OCI-LY1 (cell line): ENCODE measurements around the gene CDH23.

Source experiments
- H2AFZ ChIP-seq: fragments of 200-600 bp; sonication (generic), shearing (Covaris generic); 2 replicates; pipeline ENCODE4 v1.6.0; 2014; ENCODE audit warnings: antibody characterized with exemption, mild to moderate bottlenecking, low read length
- H3F3A ChIP-seq: fragments of 200-600 bp; sonication (generic), shearing (Covaris generic); 2 replicates; pipeline ENCODE4 v1.6.0; 2014; ENCODE audit warnings: mild to moderate bottlenecking, antibody characterized with exemption, low read length, moderate library complexity; ENCODE audit not compliant: insufficient read depth
- H3K27ac ChIP-seq: fragments of 200-600 bp; sonication (generic); 2 replicates; pipeline ENCODE4 v1.5.1; 2014; ENCODE audit warnings: low read length, mixed run types, mild to moderate bottlenecking, low read depth; ENCODE audit not compliant: poor library complexity, severe bottlenecking
- H3K27me3 ChIP-seq: fragments of 200-600 bp; sonication (generic); 2 replicates; pipeline ENCODE4 v1.6.0; 2014; ENCODE audit warnings: antibody characterized with exemption, mild to moderate bottlenecking, low read length, moderate library complexity; ENCODE audit not compliant: insufficient read depth
- H3K36me3 ChIP-seq: fragments of 200-600 bp; sonication (generic); 2 replicates; pipeline ENCODE4 v1.6.1; 2014; ENCODE audit warnings: mild to moderate bottlenecking, antibody characterized with exemption, low read length, moderate library complexity, mixed read lengths; ENCODE audit not compliant: insufficient read depth
- H3K4me1 ChIP-seq: fragments of 200-600 bp; sonication (generic); 2 replicates; pipeline ENCODE4 v1.5.1; 2014; ENCODE audit warnings: mild to moderate bottlenecking, low read length, moderate library complexity; ENCODE audit not compliant: insufficient read depth, severe bottlenecking
- H3K4me2 ChIP-seq: fragments of 200-600 bp; sonication (generic), shearing (Covaris generic); 2 replicates; pipeline ENCODE4 v1.6.1; 2014; ENCODE audit warnings: low read length
- H3K4me3 ChIP-seq: fragments of 200-600 bp; sonication (generic); 2 replicates; pipeline ENCODE4 v1.5.1; 2014; ENCODE audit warnings: low read length, low read depth, mild to moderate bottlenecking, mixed read lengths; ENCODE audit not compliant: poor library complexity, severe bottlenecking
- H3K79me2 ChIP-seq: fragments of 200-600 bp; shearing (Covaris generic); 2 replicates; pipeline ENCODE4 v1.6.1; 2016; ENCODE audit warnings: mixed run types, low read length, mixed read lengths; ENCODE audit not compliant: insufficient read depth
- H3K9ac ChIP-seq: fragments of 200-600 bp; sonication (generic), shearing (Covaris generic); 2 replicates; pipeline ENCODE4 v1.6.1; 2014; ENCODE audit warnings: mild to moderate bottlenecking, low read length, mixed read lengths
- H3K9me2 ChIP-seq: fragments of 200-600 bp; sonication (generic), shearing (Covaris generic); 2 replicates; pipeline ENCODE4 v1.6.1; 2014; ENCODE audit warnings: low read depth, mild to moderate bottlenecking, low read length, mixed read lengths
- H3K9me3 ChIP-seq: fragments of 200-600 bp; shearing (Covaris generic); 2 replicates; pipeline ENCODE4 v1.6.1; 2014; ENCODE audit warnings: low read length, mixed read lengths
- H4K20me1 ChIP-seq: fragments of 200-600 bp; sonication (generic), shearing (Covaris generic); 2 replicates; pipeline ENCODE4 v1.6.0; 2016; ENCODE audit warnings: mild to moderate bottlenecking, low read length; ENCODE audit not compliant: insufficient read depth
- EZH2 ChIP-seq: fragments of 200-600 bp; sonication (generic), shearing (Covaris generic); IDR thresholded peaks from 2 replicates; pipeline ENCODE4 v1.8.0; 2017; ENCODE audit warnings: borderline replicate concordance, mixed run types, mild to moderate bottlenecking, antibody characterized with exemption, low read length, moderate library complexity, mixed read lengths
- TF ChIP-seq, protein P1 (sequence below): fragments of 200-600 bp; sonication (generic), shearing (Covaris generic); IDR thresholded peaks from 2 replicates; pipeline ENCODE4 v1.5.1; 2017; ENCODE audit warnings: mild to moderate bottlenecking, antibody characterized with exemption, low read length, moderate library complexity, mixed read lengths

The CDH23 gene

DNA sequence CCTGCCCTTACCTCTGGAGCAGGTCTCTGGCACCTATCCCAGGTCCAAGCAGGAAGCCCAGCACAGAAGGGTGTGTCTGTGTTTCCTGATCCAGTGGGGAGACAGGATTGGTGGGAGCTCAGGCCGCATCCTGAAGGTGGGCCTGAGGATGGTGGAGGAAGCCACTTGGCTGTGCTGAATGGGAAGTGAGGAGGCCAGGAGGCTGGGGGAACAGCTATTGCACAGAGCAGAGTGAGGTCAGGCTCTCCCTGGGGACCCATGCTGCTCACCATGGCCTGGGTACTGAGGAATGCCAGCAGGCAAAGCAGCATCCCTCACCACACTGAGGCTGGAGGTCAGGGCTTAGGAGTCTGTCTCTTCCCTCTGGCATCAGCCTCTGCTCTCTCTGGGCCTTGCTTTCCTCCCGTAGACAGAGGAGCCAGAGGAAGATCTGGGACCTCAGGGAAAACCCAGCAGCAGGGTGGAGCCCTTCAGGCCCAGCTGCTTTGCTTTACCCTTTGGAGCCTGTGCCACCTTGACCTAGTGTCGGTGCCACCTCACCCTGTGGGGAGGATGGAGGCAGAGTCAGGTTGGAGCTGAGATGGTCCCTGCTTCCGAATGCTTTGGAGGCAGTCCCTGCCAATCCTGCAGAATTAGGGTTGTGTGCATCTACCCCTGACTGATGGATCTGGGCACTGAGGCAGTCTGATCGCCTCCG, 39.0 kb downstream of the CDH23 start:
- Histone ChIP-seq H3K4me1 (no peaks in the 10 kb centered on the region), H3K79me2 (no peaks in the 10 kb centered on the region), H3K9ac (no peak overlapping the region), H2AFZ (no peak overlapping the region), H3K4me3 (no peak overlapping the region), H3K27me3 (0 out of 2 replicates have a peak, but pooled peaks cover 4% of the 10 kb centered on the region), H3F3A (no peaks in the 10 kb centered on the region), H3K4me2 (no peak overlapping the region), H3K9me3 (no peaks in the 10 kb centered on the region), H3K9me2 (no peaks in the 10 kb centered on the region), H3K27ac (no peak overlapping the region), H4K20me1 (no peaks in the 10 kb centered on the region), H3K36me3 (no peaks in the 10 kb centered on the region)
- TF ChIP-seq, protein P1, sequence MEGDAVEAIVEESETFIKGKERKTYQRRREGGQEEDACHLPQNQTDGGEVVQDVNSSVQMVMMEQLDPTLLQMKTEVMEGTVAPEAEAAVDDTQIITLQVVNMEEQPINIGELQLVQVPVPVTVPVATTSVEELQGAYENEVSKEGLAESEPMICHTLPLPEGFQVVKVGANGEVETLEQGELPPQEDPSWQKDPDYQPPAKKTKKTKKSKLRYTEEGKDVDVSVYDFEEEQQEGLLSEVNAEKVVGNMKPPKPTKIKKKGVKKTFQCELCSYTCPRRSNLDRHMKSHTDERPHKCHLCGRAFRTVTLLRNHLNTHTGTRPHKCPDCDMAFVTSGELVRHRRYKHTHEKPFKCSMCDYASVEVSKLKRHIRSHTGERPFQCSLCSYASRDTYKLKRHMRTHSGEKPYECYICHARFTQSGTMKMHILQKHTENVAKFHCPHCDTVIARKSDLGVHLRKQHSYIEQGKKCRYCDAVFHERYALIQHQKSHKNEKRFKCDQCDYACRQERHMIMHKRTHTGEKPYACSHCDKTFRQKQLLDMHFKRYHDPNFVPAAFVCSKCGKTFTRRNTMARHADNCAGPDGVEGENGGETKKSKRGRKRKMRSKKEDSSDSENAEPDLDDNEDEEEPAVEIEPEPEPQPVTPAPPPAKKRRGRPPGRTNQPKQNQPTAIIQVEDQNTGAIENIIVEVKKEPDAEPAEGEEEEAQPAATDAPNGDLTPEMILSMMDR: no peak
- TF ChIP-seq EZH2: no peak

DNA sequence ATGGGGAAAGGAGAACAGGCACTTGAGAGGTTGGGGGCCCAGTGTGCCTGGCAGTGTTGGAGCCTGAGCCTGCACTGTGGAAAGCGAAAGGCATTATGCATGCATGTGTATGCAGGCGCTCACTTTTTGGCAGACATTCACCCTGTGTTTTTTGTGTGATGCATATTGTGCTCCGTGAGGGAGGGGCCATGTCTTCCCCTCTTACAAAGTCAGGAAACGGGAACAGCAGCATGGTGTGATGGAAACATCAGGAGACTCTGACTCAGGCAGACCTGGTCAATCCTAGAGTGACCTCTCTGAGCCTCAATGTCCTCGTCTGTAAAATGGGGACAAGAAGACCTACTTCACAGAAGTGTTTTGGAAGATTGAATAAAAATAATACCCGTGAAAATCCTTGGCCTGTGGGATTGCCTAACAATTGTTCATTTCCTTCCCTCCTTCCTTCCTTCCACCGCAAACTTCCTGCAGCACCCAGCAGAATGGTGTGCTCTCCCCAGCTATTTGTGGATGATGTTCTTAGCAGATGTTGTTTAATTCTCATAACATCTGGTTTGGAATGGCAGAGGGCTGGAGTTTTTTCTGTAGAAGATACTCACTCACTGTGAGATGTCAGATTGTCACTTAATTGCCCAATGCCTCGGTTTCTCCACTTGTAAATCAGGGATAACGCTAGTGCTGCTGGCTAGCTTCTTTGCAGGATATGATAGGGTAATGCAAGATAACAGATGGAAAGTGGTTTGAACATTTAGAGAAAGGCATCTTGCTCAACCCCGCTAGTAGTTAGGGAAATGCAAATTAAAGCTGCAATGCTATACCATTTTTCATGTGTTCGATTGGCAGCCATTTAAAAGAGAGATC, 39.8 kb downstream of the CDH23 start:
- Histone ChIP-seq H3K9me2 (no peaks in the 10 kb centered on the region), H3K4me1 (no peaks in the 10 kb centered on the region), H3K9ac (no peak overlapping the region), H3K27me3 (0 out of 2 replicates have a peak, but pooled peaks cover 4% of the 10 kb centered on the region), H4K20me1 (no peaks in the 10 kb centered on the region), H3K4me3 (no peak overlapping the region), H3K36me3 (no peaks in the 10 kb centered on the region), H3K79me2 (no peaks in the 10 kb centered on the region), H2AFZ (no peak overlapping the region), H3K9me3 (no peaks in the 10 kb centered on the region), H3F3A (no peaks in the 10 kb centered on the region), H3K4me2 (no peak overlapping the region), H3K27ac (no peak overlapping the region)
- no peak for TF ChIP-seq EZH2
- TF ChIP-seq, protein P1: no peak

DNA sequence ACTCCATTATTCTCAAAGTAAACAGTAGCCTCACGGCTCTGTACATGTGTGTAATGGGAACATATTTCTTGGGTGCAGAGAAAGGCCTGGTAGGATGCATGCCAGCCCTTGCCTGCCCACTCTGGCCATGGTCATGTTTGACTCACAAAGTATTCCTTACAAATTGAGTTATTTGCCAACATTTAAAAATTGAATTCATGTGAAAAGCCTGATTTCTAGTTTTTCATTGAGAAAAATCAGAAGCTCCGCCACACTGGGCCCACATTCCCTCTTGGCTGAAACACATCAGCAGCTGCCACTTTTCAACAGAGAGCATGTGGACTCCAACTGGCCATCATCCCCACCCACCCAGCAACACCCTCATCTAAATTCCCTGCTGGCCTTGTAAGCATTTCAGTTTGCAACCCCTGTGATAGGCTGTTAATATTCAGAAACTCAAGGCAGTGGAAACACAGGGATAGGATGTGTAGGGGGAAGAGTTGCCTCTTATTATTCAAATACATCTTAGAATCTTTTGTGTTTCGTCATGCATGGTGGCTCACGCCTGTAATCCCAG, 40.9 kb downstream of the CDH23 start:
- Histone ChIP-seq H3K79me2 (no peaks in the 10 kb centered on the region), H3K9ac (no peak overlapping the region), H3K36me3 (no peaks in the 10 kb centered on the region), H2AFZ (no peak overlapping the region), H3K27ac (no peak overlapping the region), H3F3A (no peaks in the 10 kb centered on the region), H4K20me1 (no peaks in the 10 kb centered on the region), H3K4me3 (no peak overlapping the region), H3K9me2 (no peaks in the 10 kb centered on the region), H3K4me1 (no peaks in the 10 kb centered on the region), H3K4me2 (no peak overlapping the region), H3K9me3 (no peaks in the 10 kb centered on the region), H3K27me3 (peaks cover 4% of the 10 kb centered on the region; the same call in 1 of the 2 replicates)
- TF ChIP-seq, protein P1: no peak
- no peak for TF ChIP-seq EZH2
